Upper lobe of left lung (tissue), 6 donors: Measurements from ENCODE around the gene SEPHS1. TPM values are rescaled to one million over a fixed set of nuclear protein-coding genes. Genes with fewer than 3 reads are reported as not detected.
A peak's percentile ranks its signal among the peaks of the same experiment; 100 is the strongest.
"Not testable (repeated sequence)": the region's sequence is repeated elsewhere in the genome, so short reads cannot be mapped to it uniquely, and the experiment has no call there.

Source experiments
- ATAC-seq, 2 donors: fragments of 200-7000 bp; cut with Tn5 transposase; one replicate each; pipeline ENCODE4 v1.9.1; 2022; ENCODE audit warnings: mild to moderate bottlenecking in 2 of 2, moderate library complexity in 2 of 2; ENCODE audit not compliant: low FRiP score in 2 of 2
- DNase-seq, 2 donors: peaks; one replicate each; pipeline ENCODE4 v3.0.0-alpha.2; 2019 to 2020
- H3K27ac ChIP-seq, 4 donors: fragments of 200-600 bp; sonication (generic); one replicate each; pipeline ENCODE4 v1.5.1; 2016 to 2019
- H3K27me3 ChIP-seq, 4 donors: fragments of 200-600 bp; sonication (generic); one replicate each; pipeline ENCODE4 v1.5.1; 2017 to 2019
- H3K36me3 ChIP-seq, 4 donors: fragments of 200-600 bp; sonication (generic); one replicate each; pipeline ENCODE4 v1.5.1; 2016 to 2019
- H3K4me1 ChIP-seq, 4 donors: fragments of 200-600 bp; sonication (generic); one replicate each; pipeline ENCODE4 v1.5.1; 2018 to 2019
- H3K4me3 ChIP-seq, 4 donors: fragments of 200-600 bp; sonication (generic); one replicate each; pipeline ENCODE4 v1.5.1; 2017 to 2019; ENCODE audit warnings: mild to moderate bottlenecking in 2 of 4, moderate library complexity in 1 of 4
- H3K9me3 ChIP-seq, 4 donors: fragments of 200-600 bp; sonication (generic); one replicate each; pipeline ENCODE4 v1.5.1; 2018 to 2019
- CTCF ChIP-seq, 6 experiments: fragments of 450-650 bp in 4 of 6; fragments of 200-600 bp in 2 of 6; sonication (generic) in 2 of 6; IDR thresholded peaks; one replicate each; pipeline ENCODE4 v1.5.1; 2016 to 2019; ENCODE audit warnings: antibody characterized with exemption in 6 of 6
- EP300 ChIP-seq, 4 donors: sonication (generic); formaldehyde crosslinking; IDR thresholded peaks; one replicate each; pipeline ENCODE4 v1.5.1; 2017; ENCODE audit warnings: antibody characterized with exemption in 4 of 4, control low read depth in 2 of 4
- POLR2A ChIP-seq, 4 donors: fragments of 450-650 bp; IDR thresholded peaks; one replicate each; pipeline ENCODE4 v1.5.1; 2016 to 2017; ENCODE audit warnings: antibody characterized with exemption in 4 of 4, mild to moderate bottlenecking in 2 of 4
- POLR2AphosphoS5 ChIP-seq, 2 donors: sonication (generic); formaldehyde crosslinking; IDR thresholded peaks; one replicate each; pipeline ENCODE4 v1.5.1; 2017; ENCODE audit warnings: antibody characterized with exemption in 2 of 2
- WGBS, 2 donors: methylation state at CpG; one replicate each; pipeline ENCODE4 v1.1.5; 2017 to 2018; 5-methylcytosine and 5-hydroxymethylcytosine counted together
- total RNA-seq, 6 donors: library from RNA; depleted of rRNA in 4 of 6; stranded (reverse); fragments of >200 nt in 4 of 6; gene quantifications; one replicate each; pipeline versions ENCODE4 v1.1.0 to v1.2.1, GENCODE V29; 2016 to 2021
- donor health status: DM: no; HTN: no; CAD: no; lungs with moderate emphysema.
- donor health status: DM: no; HTN: yes; CAD: no; lungs with severe emphysema.

SEPHS1 gene
- total RNA-seq, 6 donors from 2014 or later = 10.0 to 41.9 (median 33.8) TPM

- Histone ChIP-seq H3K9me3 (no peaks in the 10 kb centered on the region), H3K27me3 (no peaks in the 10 kb centered on the region), H3K27ac (no peak overlapping the region), H3K4me3 (no peak overlapping the region), H3K4me1 (no peaks in the 10 kb centered on the region), H3K36me3 (peaks cover 0 to 28% (median 10%) of the 10 kb centered on the region in 4 donors)
- DNase-seq (no peak), ATAC-seq (no peak)
- 47 to 64% methylated on average over 4 of the region's 4 CpGs for WGBS, 2 donors
- TF ChIP-seq POLR2AphosphoS5 (IDR thresholded peaks at IDR 0.05) (no peak), POLR2A (IDR thresholded peaks at IDR 0.05) (no peak), EP300 (IDR thresholded peaks at IDR 0.05) (no peak), CTCF (IDR thresholded peaks at IDR 0.05) (no peak)
Measured at GRCh38 chr10:13276749-13277365, 71.2 kb downstream of the SEPHS1 start.

- peaks cover 0 to 22% (median 10%) of the 10 kb centered on the region in 4 donors for H3K36me3 ChIP-seq
- not testable (repeated sequence) for H3K4me3 ChIP-seq, DNase-seq, H3K27ac ChIP-seq, H3K9me3 ChIP-seq, H3K27me3 ChIP-seq, H3K4me1 ChIP-seq, ATAC-seq
- 98 to 99% methylated on average over 10 to 11 of the region's 11 CpGs for WGBS, 2 donors
Measured at GRCh38 chr10:13276146-13276545, 71.9 kb downstream of the SEPHS1 start.

GRCh38 chr10:13272164-13272571 is 75.9 kb downstream of the SEPHS1 start:
- Histone ChIP-seq H3K9me3 (no peaks in the 10 kb centered on the region), H3K4me3 (no peak overlapping the region), H3K27ac (peak overlapping the region in 1 of 4 donors; percentile 13), H3K27me3 (no peaks in the 10 kb centered on the region), H3K4me1 (peaks cover 0 to 6% (median 0%) of the 10 kb centered on the region in 4 donors), H3K36me3 (no peaks in the 10 kb centered on the region)
- DNase-seq (peak in 1 of 2 donors; percentile 24), ATAC-seq (peak; percentile 53 to 66)
- TF ChIP-seq EP300 (IDR thresholded peaks at IDR 0.05) (no peak), CTCF (IDR thresholded peaks at IDR 0.05) (no peak), POLR2AphosphoS5 (IDR thresholded peaks at IDR 0.05) (peak in 1 of 2 donors; percentile 64), POLR2A (IDR thresholded peaks at IDR 0.05) (no peak)
- 59 to 81% methylated on average over 9 to 12 of the region's 12 CpGs for WGBS, 2 donors

- DNase-seq (peak in 1 of 2 donors; percentile 23), ATAC-seq (peak; percentile 19 to 33)
- Histone ChIP-seq H3K36me3 (no peaks in the 10 kb centered on the region), H3K27me3 (no peaks in the 10 kb centered on the region), H3K4me1 (peaks cover 0 to 6% (median 0%) of the 10 kb centered on the region in 4 donors), H3K9me3 (no peaks in the 10 kb centered on the region), H3K27ac (peak overlapping the region in 1 of 4 donors; percentile 13), H3K4me3 (no peak overlapping the region)
- TF ChIP-seq EP300 (IDR thresholded peaks at IDR 0.05) (no peak), CTCF (IDR thresholded peaks at IDR 0.05) (peak in 2 of 6 experiments; percentile 17 to 18)
- 57% methylated on average over 12 to 14 of the region's 14 CpGs for WGBS, 2 donors
Measured at GRCh38 chr10:13271552-13272163, 76.4 kb downstream of the SEPHS1 start.

- Histone ChIP-seq H3K9me3 (no peaks in the 10 kb centered on the region), H3K36me3 (no peaks in the 10 kb centered on the region), H3K4me1 (peaks cover 0 to 6% (median 0%) of the 10 kb centered on the region in 4 donors), H3K4me3 (no peak overlapping the region), H3K27ac (no peak overlapping the region), H3K27me3 (no peaks in the 10 kb centered on the region)
- TF ChIP-seq POLR2A (IDR thresholded peaks at IDR 0.05) = no peak
- ATAC-seq (peak; percentile 7 to 83), DNase-seq (no peak)
- WGBS, 2 donors = 87 to 91% methylated on average over 9 of the region's 9 CpGs
Measured at GRCh38 chr10:13270877-13271551, 77.1 kb downstream of the SEPHS1 start.
